Trophoblast cell (in vitro differentiated cells and primary cell): Measurements from ENCODE around the gene HIPK1.
A peak's percentile ranks its signal among the peaks of the same experiment; 100 is the strongest.

Source experiments
- DNase-seq, 2 donors: peaks; one replicate each; pipeline ENCODE4 v3.0.0-alpha.2; 2016
- H2AFZ ChIP-seq: 2 replicates; pipeline ENCODE4 v1.6.1; 2013; ENCODE audit warnings: low read length, moderate library complexity, mild to moderate bottlenecking; ENCODE audit not compliant: insufficient read depth, poor library complexity
- H2AK5ac ChIP-seq: 2 replicates; pipeline ENCODE4 v1.6.1; 2013; ENCODE audit warnings: mild to moderate bottlenecking, low read length
- H2BK120ac ChIP-seq: 2 replicates; pipeline ENCODE4 v1.6.1; 2013; ENCODE audit warnings: low read length, mild to moderate bottlenecking, moderate library complexity; ENCODE audit not compliant: insufficient read depth, poor library complexity
- H2BK12ac ChIP-seq: 2 replicates; pipeline ENCODE4 v1.6.1; 2013; ENCODE audit warnings: mild to moderate bottlenecking, low read length, moderate library complexity
- H2BK5ac ChIP-seq: 2 replicates; pipeline ENCODE4 v1.6.1; 2013; ENCODE audit warnings: low read length, low read depth, moderate library complexity, mild to moderate bottlenecking; ENCODE audit not compliant: poor library complexity
- H3K14ac ChIP-seq: 2 replicates; pipeline ENCODE4 v1.6.1; 2013; ENCODE audit warnings: mild to moderate bottlenecking, low read length
- H3K18ac ChIP-seq: 2 replicates; pipeline ENCODE4 v1.6.1; 2013; ENCODE audit warnings: mild to moderate bottlenecking, low read length
- H3K23ac ChIP-seq: 2 replicates; pipeline ENCODE4 v1.6.1; 2013; ENCODE audit warnings: low read length
- H3K27ac ChIP-seq: 2 replicates; pipeline ENCODE4 v1.5.1; 2013; ENCODE audit warnings: low read depth, mild to moderate bottlenecking, inconsistent platforms, low read length, moderate library complexity
- H3K27me3 ChIP-seq: 2 replicates; pipeline ENCODE4 v1.6.1; 2013; ENCODE audit warnings: inconsistent platforms, mild to moderate bottlenecking, low read length, moderate library complexity; ENCODE audit not compliant: insufficient read depth
- H3K36me3 ChIP-seq, 2 experiments: 1 replicate in 1 of 2; 2 replicates in 1 of 2; pipeline ENCODE4 v1.6.1; 2013; ENCODE audit warnings: low read length in 2 of 2, mild to moderate bottlenecking in 2 of 2, moderate library complexity in 1 of 2; ENCODE audit not compliant: insufficient read depth in 2 of 2, control insufficient read depth in 1 of 2
- H3K4ac ChIP-seq: 2 replicates; pipeline ENCODE4 v1.6.1; 2013; ENCODE audit warnings: low read depth, mild to moderate bottlenecking, low read length, moderate library complexity
- H3K4me1 ChIP-seq, 2 experiments: 1 replicate in 1 of 2; 2 replicates in 1 of 2; pipeline ENCODE4 v1.6.1; 2013; ENCODE audit warnings: low read length in 2 of 2, mild to moderate bottlenecking in 2 of 2, moderate library complexity in 1 of 2; ENCODE audit not compliant: insufficient read depth in 2 of 2, control insufficient read depth in 1 of 2
- H3K4me2 ChIP-seq: 2 replicates; pipeline ENCODE4 v1.6.1; 2013; ENCODE audit warnings: inconsistent platforms, mild to moderate bottlenecking, low read length, moderate library complexity
- H3K4me3 ChIP-seq: 2 replicates; pipeline ENCODE4 v1.5.1; 2013; ENCODE audit warnings: mild to moderate bottlenecking, low read depth, low read length, inconsistent platforms
- H3K79me1 ChIP-seq: one replicate; pipeline ENCODE4 v1.6.1; 2013; ENCODE audit warnings: low read length
- H3K79me2 ChIP-seq: 2 replicates; pipeline ENCODE4 v1.6.1; 2013; ENCODE audit warnings: low read length, mild to moderate bottlenecking; ENCODE audit not compliant: control insufficient read depth, insufficient read depth, poor library complexity
- H3K9ac ChIP-seq: 2 replicates; pipeline ENCODE4 v1.6.1; 2013; ENCODE audit warnings: mild to moderate bottlenecking, low read length
- H3K9me3 ChIP-seq: 2 replicates; pipeline ENCODE4 v1.6.1; 2013; ENCODE audit warnings: low read depth, mild to moderate bottlenecking, control low read depth, inconsistent platforms, low read length; ENCODE audit not compliant: insufficient read depth
- H4K12ac ChIP-seq: 2 replicates; pipeline ENCODE4 v1.6.1; 2013; ENCODE audit warnings: low read depth, mild to moderate bottlenecking, low read length, moderate library complexity
- H4K8ac ChIP-seq: 2 replicates; pipeline ENCODE4 v1.6.1; 2013; ENCODE audit warnings: low read depth, mild to moderate bottlenecking, low read length, moderate library complexity
- H4K91ac ChIP-seq: one replicate; pipeline ENCODE4 v1.6.1; 2013; ENCODE audit warnings: low read depth, mild to moderate bottlenecking, low read length, moderate library complexity
- WGBS: extraction: QIAGEN DNeasy Blood & Tissue Kit; methylation state at CpG from one replicate; pipeline ENCODE4 v1.1.7; 2013; ENCODE audit warnings: missing lambda C conversion rate; ENCODE audit not compliant: insufficient read length, insufficient coverage; ENCODE audit errors: extremely low coverage; 5-methylcytosine and 5-hydroxymethylcytosine counted together

Gene HIPK1

DNA sequence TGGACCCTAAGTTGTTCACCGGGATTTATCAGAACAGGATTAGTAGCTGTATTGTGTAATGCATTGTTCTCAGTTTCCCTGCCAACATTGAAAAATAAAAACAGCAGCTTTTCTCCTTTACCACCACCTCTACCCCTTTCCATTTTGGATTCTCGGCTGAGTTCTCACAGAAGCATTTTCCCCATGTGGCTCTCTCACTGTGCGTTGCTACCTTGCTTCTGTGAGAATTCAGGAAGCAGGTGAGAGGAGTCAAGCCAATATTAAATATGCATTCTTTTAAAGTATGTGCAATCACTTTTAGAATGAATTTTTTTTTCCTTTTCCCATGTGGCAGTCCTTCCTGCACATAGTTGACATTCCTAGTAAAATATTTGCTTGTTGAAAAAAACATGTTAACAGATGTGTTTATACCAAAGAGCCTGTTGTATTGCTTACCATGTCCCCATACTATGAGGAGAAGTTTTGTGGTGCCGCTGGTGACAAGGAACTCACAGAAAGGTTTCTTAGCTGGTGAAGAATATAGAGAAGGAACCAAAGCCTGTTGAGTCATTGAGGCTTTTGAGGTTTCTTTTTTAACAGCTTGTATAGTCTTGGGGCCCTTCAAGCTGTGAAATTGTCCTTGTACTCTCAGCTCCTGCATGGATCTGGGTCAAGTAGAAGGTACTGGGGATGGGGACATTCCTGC is 46.2 kb downstream of the HIPK1 start:
- Histone ChIP-seq H3K14ac (no peak overlapping the region), H2BK120ac (no peak overlapping the region), H3K4me1 (peaks cover 8 to 13% of the 10 kb centered on the region in 2 experiments), H3K23ac (no peak overlapping the region), H3K9me3 (no peaks in the 10 kb centered on the region), H4K91ac (no peak overlapping the region), H3K79me1 (peaks cover 14% of the 10 kb centered on the region), H4K8ac (no peak overlapping the region), H3K79me2 (peaks cover 7% of the 10 kb centered on the region), H3K27me3 (no peaks in the 10 kb centered on the region), H3K9ac (no peak overlapping the region), H2BK5ac (no peak overlapping the region), H3K36me3 (peaks cover 9 to 18% of the 10 kb centered on the region in 2 experiments), H2AK5ac (no peak overlapping the region), H3K4ac (no peak overlapping the region), H2AFZ (no peak overlapping the region), H4K12ac (no peak overlapping the region), H3K18ac (no peak overlapping the region), H3K4me2 (no peak overlapping the region), H3K27ac (no peak overlapping the region), H2BK12ac (no peak overlapping the region), H3K4me3 (no peak overlapping the region)
- WGBS: no CpG with 5 or more reads among the region's 4 CpGs
- peak in 1 of 2 donors; percentile 11 for DNase-seq

- Histone ChIP-seq H3K4me1 (peaks cover 19 to 25% of the 10 kb centered on the region in 2 experiments), H3K14ac (no peak overlapping the region), H3K9ac (no peak overlapping the region), H3K4ac (no peak overlapping the region), H3K79me2 (peaks cover 15% of the 10 kb centered on the region), H2BK120ac (no peak overlapping the region), H3K27ac (peak overlapping the region; percentile 8), H3K36me3 (peaks cover 12 to 17% of the 10 kb centered on the region in 2 experiments), H3K4me2 (peak overlapping the region; percentile 25), H2BK5ac (no peak overlapping the region), H2BK12ac (no peak overlapping the region), H3K18ac (no peak overlapping the region), H4K91ac (no peak overlapping the region), H3K9me3 (no peaks in the 10 kb centered on the region), H3K79me1 (peaks cover 22% of the 10 kb centered on the region), H3K23ac (no peak overlapping the region), H4K8ac (no peak overlapping the region), H4K12ac (no peak overlapping the region), H3K27me3 (no peaks in the 10 kb centered on the region), H2AK5ac (no peak overlapping the region), H3K4me3 (no peak overlapping the region), H2AFZ (no peak overlapping the region)
- peak in 1 of 2 donors; percentile 64 for DNase-seq
- no CpG with 5 or more reads among the region's 4 CpGs for WGBS
Observed at GRCh38 chr1:113976609-113977278, 47.6 kb downstream of the HIPK1 start.

DNA sequence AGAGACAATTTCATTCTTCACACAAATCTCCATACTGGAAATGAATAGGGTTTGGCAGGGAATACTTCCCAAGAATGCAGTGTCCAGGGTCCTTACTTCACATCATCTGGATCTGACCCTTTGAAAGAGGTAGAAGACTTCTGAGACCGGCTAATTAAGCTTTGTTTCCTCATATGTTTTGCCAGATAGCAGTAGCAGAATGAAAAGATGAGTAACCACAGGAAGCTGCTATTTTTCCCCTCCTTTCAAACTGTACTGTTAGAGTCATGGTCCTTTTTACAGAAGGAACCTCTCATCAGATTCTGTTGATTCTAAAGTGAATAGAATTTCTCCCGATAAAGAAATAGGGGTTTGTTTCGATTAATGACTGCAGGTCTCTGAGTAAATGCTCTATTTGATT is 48.8 kb downstream of the HIPK1 start:
- H3K79me1 ChIP-seq: peaks cover 30% of the 10 kb centered on the region
- peaks cover 29 to 35% of the 10 kb centered on the region in 2 experiments for H3K4me1 ChIP-seq
- no peak overlapping the region for H3K14ac ChIP-seq
- no peak overlapping the region for H3K9ac ChIP-seq
- no peak overlapping the region for H3K4me3 ChIP-seq
- peaks cover 8 to 9% of the 10 kb centered on the region in 2 experiments for H3K36me3 ChIP-seq
- H2BK120ac ChIP-seq: no peak overlapping the region
- H3K27ac ChIP-seq: peak overlapping the region; percentile 92
- H4K12ac ChIP-seq: no peak overlapping the region
- no peak for DNase-seq
- no peak overlapping the region for H2BK5ac ChIP-seq
- H3K23ac ChIP-seq: no peak overlapping the region
- H3K27me3 ChIP-seq: no peaks in the 10 kb centered on the region
- H3K18ac ChIP-seq: no peak overlapping the region
- no peaks in the 10 kb centered on the region for H3K9me3 ChIP-seq
- no peak overlapping the region for H2AK5ac ChIP-seq
- no peak overlapping the region for H3K4me2 ChIP-seq
- no CpG with 5 or more reads among the region's 3 CpGs for WGBS
- H2AFZ ChIP-seq: no peak overlapping the region
- no peak overlapping the region for H3K4ac ChIP-seq
- no peak overlapping the region for H4K91ac ChIP-seq
- H3K79me2 ChIP-seq: peaks cover 19% of the 10 kb centered on the region
- H2BK12ac ChIP-seq: no peak overlapping the region
- no peak overlapping the region for H4K8ac ChIP-seq

GRCh38 chr1:113978863-113979702 is 50.0 kb downstream of the HIPK1 start, which contains the start of gene OLFML3:
Gene OLFML3 (plus strand): TSS chr1:113979474. CDS start chr1:113979517, 43 bp downstream.
- Histone ChIP-seq H3K4me3 (no peak within 1 kb of the TSS), H4K12ac (peak within 1 kb of the TSS; percentile 86), H3K4me2 (peak within 1 kb of the TSS; percentile 61), H3K23ac (no peak within 1 kb of the TSS), H3K4me1 (peaks cover 37 to 43% of the 10 kb centered on the region in 2 experiments), H2BK120ac (peak within 1 kb of the TSS; percentile 93), H3K14ac (peak within 1 kb of the TSS; percentile 89), H2BK5ac (peak within 1 kb of the TSS; percentile 70), H3K79me2 (peaks cover 24% of the 10 kb centered on the region), H4K8ac (peak within 1 kb of the TSS; percentile 78), H2BK12ac (peak within 1 kb of the TSS; percentile 97), H3K4ac (peak within 1 kb of the TSS; percentile 93), H3K9me3 (no peaks in the 10 kb centered on the region), H3K18ac (peak within 1 kb of the TSS; percentile 94), H3K27ac (peak within 1 kb of the TSS; percentile 92), H3K9ac (peak within 1 kb of the TSS; percentile 44), H3K36me3 (peaks cover 3 to 4% of the 10 kb centered on the region in 2 experiments), H3K79me1 (peaks cover 38% of the 10 kb centered on the region), H4K91ac (peak within 1 kb of the TSS; percentile 93), H3K27me3 (no peaks in the 10 kb centered on the region), H2AFZ (peak within 1 kb of the TSS; percentile 89), H2AK5ac (peak within 1 kb of the TSS; percentile 71)
- no CpG with 5 or more reads among the region's 13 CpGs for WGBS
- peak; percentile 56 to 86 for DNase-seq
